Adrenal gland (tissue), 5 donors: ENCODE results near the gene DHRS3.

Experiments
- POLR2A ChIP-seq, 2 donors: fragments of 450-650 bp; IDR thresholded peaks; one replicate each; pipeline ENCODE4 v1.6.1; 2017; ENCODE audit warnings: antibody characterized with exemption in 2 of 2, mild to moderate bottlenecking in 2 of 2, moderate library complexity in 1 of 2
- TF ChIP-seq, protein P1 (sequence below), 6 experiments: fragments of 450-650 bp in 4 of 6; fragments of 200-600 bp in 2 of 6; sonication (generic) in 1 of 6; IDR thresholded peaks; 1 replicate in 5 of 6; 2 replicates in 1 of 6; pipeline versions ENCODE4 v1.5.1 to v1.8.0; 2016 to 2021; ENCODE audit warnings: antibody characterized with exemption in 6 of 6, mild to moderate bottlenecking in 2 of 6, moderate library complexity in 1 of 6
- donor health status: DM: no; HTN: no; CAD: no.

DNA sequence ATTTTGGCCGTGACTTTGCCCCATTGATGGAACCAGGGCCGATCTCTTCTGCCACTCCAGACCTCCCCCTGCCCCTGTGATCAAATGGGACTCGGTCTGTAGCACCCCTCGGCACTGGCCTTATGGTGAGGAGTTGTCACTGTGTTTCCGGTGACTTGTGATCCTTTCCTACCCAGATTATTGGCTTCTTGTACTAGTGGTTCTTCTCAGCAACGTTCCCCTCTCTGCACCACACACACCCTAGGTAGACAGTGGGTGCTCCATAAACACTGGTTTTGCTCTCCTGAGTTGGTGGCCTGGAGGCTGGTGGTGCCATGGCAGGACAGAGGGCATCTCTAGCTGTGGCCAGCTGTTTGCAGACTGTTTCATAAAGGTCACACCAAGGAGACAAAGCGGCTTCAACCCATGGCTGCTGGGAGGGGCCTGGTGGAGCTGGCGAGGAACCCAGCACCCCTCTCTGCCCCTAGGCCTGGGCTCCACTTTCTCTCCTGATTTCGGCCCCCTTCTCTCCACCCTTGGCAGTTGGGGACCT is 50.7 kb downstream of the DHRS3 start:
- no peak for TF ChIP-seq POLR2A (IDR thresholded peaks at IDR 0.05)
- TF ChIP-seq, protein P1, sequence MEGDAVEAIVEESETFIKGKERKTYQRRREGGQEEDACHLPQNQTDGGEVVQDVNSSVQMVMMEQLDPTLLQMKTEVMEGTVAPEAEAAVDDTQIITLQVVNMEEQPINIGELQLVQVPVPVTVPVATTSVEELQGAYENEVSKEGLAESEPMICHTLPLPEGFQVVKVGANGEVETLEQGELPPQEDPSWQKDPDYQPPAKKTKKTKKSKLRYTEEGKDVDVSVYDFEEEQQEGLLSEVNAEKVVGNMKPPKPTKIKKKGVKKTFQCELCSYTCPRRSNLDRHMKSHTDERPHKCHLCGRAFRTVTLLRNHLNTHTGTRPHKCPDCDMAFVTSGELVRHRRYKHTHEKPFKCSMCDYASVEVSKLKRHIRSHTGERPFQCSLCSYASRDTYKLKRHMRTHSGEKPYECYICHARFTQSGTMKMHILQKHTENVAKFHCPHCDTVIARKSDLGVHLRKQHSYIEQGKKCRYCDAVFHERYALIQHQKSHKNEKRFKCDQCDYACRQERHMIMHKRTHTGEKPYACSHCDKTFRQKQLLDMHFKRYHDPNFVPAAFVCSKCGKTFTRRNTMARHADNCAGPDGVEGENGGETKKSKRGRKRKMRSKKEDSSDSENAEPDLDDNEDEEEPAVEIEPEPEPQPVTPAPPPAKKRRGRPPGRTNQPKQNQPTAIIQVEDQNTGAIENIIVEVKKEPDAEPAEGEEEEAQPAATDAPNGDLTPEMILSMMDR (IDR thresholded peaks at IDR 0.05) = no peak
